Upper lobe of left lung (tissue), 4 donors: Measurements from ENCODE around the gene FSD1.

Experiments
- CTCF ChIP-seq, 6 experiments: fragments of 450-650 bp in 4 of 6; fragments of 200-600 bp in 2 of 6; sonication (generic) in 2 of 6; IDR thresholded peaks; one replicate each; pipeline ENCODE4 v1.5.1; 2016 to 2019; ENCODE audit warnings: antibody characterized with exemption in 6 of 6
- EP300 ChIP-seq, 4 donors: sonication (generic); formaldehyde crosslinking; IDR thresholded peaks; one replicate each; pipeline ENCODE4 v1.5.1; 2017; ENCODE audit warnings: antibody characterized with exemption in 4 of 4, control low read depth in 2 of 4
- POLR2A ChIP-seq, 4 donors: fragments of 450-650 bp; IDR thresholded peaks; one replicate each; pipeline ENCODE4 v1.5.1; 2016 to 2017; ENCODE audit warnings: antibody characterized with exemption in 4 of 4, mild to moderate bottlenecking in 2 of 4
- POLR2AphosphoS5 ChIP-seq, 2 donors: sonication (generic); formaldehyde crosslinking; IDR thresholded peaks; one replicate each; pipeline ENCODE4 v1.5.1; 2017; ENCODE audit warnings: antibody characterized with exemption in 2 of 2

GRCh38 chr19:4313847-4314490 is 9.6 kb downstream of the FSD1 start:
- no peak for TF ChIP-seq CTCF (IDR thresholded peaks at IDR 0.05)
- TF ChIP-seq EP300 (IDR thresholded peaks at IDR 0.05): no peak
- TF ChIP-seq POLR2A (IDR thresholded peaks at IDR 0.05): no peak
- no peak for TF ChIP-seq POLR2AphosphoS5 (IDR thresholded peaks at IDR 0.05)
